Measurements from ENCODE around the gene RAD52. TPM values are rescaled to one million over a fixed set of nuclear protein-coding genes. Genes with fewer than 3 reads are reported as not detected.

RAD52 gene
- total and polyA plus RNA-seq, 7 donors: 5.9 to 14.4 (median 7.2) TPM

GRCh38 chr12:977156-977555 is 27.7 kb upstream of the RAD52 start:
- ATAC-seq (no peak), DNase-seq (no peak)
- WGBS, 3 donors: 94 to 98% (median 97%) methylated on average over 4 of the region's 4 CpGs
- Histone ChIP-seq H3K27ac (no peak overlapping the region), H3K36me3 (ENCODE audit: insufficient read depth in 1 of 2, low read depth in 1 of 2) (no peaks in the 10 kb centered on the region), H3K27me3 (ENCODE audit: insufficient read depth in 3 of 3, low read length in 2 of 3) (no peaks in the 10 kb centered on the region), H3K9me3 (no peaks in the 10 kb centered on the region), H3K4me1 (peaks cover 7% of the 10 kb centered on the region), H3K4me3 (no peak overlapping the region)
- intact Hi-C loops (cut with DNase I): no loop called here
- TF ChIP-seq CTCF (IDR thresholded peaks at IDR 0.05): no peak

GRCh38 chr12:976644-977043 is 27.1 kb upstream of the RAD52 start:
- WGBS, 3 donors: 86 to 89% (median 86%) methylated on average over 6 of the region's 6 CpGs
- TF ChIP-seq CTCF (IDR thresholded peaks at IDR 0.05): no peak
- Histone ChIP-seq H3K4me3 (no peak overlapping the region), H3K27me3 (ENCODE audit: insufficient read depth in 3 of 3, low read length in 2 of 3) (no peaks in the 10 kb centered on the region), H3K36me3 (ENCODE audit: insufficient read depth in 1 of 2, low read depth in 1 of 2) (no peaks in the 10 kb centered on the region), H3K9me3 (no peaks in the 10 kb centered on the region), H3K27ac (no peak overlapping the region), H3K4me1 (peaks cover 7% of the 10 kb centered on the region)
- no peak for ATAC-seq
- no peak for DNase-seq
- intact Hi-C loops (cut with DNase I): no loop called here

- ATAC-seq (peak; percentile 40 to 71 (median 68)), DNase-seq (no peak)
- H3K27me3 ChIP-seq (ENCODE audit: insufficient read depth in 3 of 3, low read length in 2 of 3): no peaks in the 10 kb centered on the region
- no peak for TF ChIP-seq CTCF (IDR thresholded peaks at IDR 0.05)
- no peaks in the 10 kb centered on the region for H3K36me3 ChIP-seq (ENCODE audit: insufficient read depth in 1 of 2, low read depth in 1 of 2)
- no peak overlapping the region for H3K27ac ChIP-seq
- intact Hi-C loops (cut with DNase I): no loop called here
- H3K4me3 ChIP-seq: no peak overlapping the region
- H3K9me3 ChIP-seq: no peaks in the 10 kb centered on the region
- 79 to 82% (median 80%) methylated on average over 4 of the region's 4 CpGs for WGBS, 3 donors
- H3K4me1 ChIP-seq: peaks cover 7% of the 10 kb centered on the region
Measured at GRCh38 chr12:974271-974862, 24.9 kb upstream of the RAD52 start.

- WGBS, 3 donors: 95 to 99% (median 96%) methylated on average over 4 of the region's 4 CpGs
- H3K9me3 ChIP-seq: no peaks in the 10 kb centered on the region
- intact Hi-C loops (cut with DNase I): no loop called here
- ATAC-seq (no peak), DNase-seq (no peak)
- peaks cover 7% of the 10 kb centered on the region for H3K4me1 ChIP-seq
- no peaks in the 10 kb centered on the region for H3K27me3 ChIP-seq (ENCODE audit: insufficient read depth in 3 of 3, low read length in 2 of 3)
- TF ChIP-seq CTCF (IDR thresholded peaks at IDR 0.05): no peak
- no peaks in the 10 kb centered on the region for H3K36me3 ChIP-seq (ENCODE audit: insufficient read depth in 1 of 2, low read depth in 1 of 2)
- no peak overlapping the region for H3K4me3 ChIP-seq
- no peak overlapping the region for H3K27ac ChIP-seq
Measured at GRCh38 chr12:971991-972390, 22.5 kb upstream of the RAD52 start.

GRCh38 chr12:969821-970220 is 20.3 kb upstream of the RAD52 start:
- Histone ChIP-seq H3K27ac (no peak overlapping the region), H3K4me1 (peaks cover 7% of the 10 kb centered on the region), H3K36me3 (ENCODE audit: insufficient read depth in 1 of 2, low read depth in 1 of 2) (no peaks in the 10 kb centered on the region), H3K4me3 (no peak overlapping the region), H3K27me3 (ENCODE audit: insufficient read depth in 3 of 3, low read length in 2 of 3) (no peaks in the 10 kb centered on the region), H3K9me3 (no peaks in the 10 kb centered on the region)
- TF ChIP-seq CTCF (IDR thresholded peaks at IDR 0.05): no peak
- ATAC-seq (no peak), DNase-seq (no peak)
- intact Hi-C loops (cut with DNase I): no loop called here
- WGBS, 3 donors: 76 to 96% (median 91%) methylated on average over 8 of the region's 8 CpGs
